Stimulated activated CD8-positive, alpha-beta memory T cell treated with anti-CD3 and anti-CD28 coated beads, Interleukin-2, amount 100 ng/mL, for 48 hours (primary cell): ENCODE data around the gene SMIM32.

Source experiments
- DNase-seq, 2 donors: peaks; one replicate each; pipeline ENCODE4 v3.0.0-alpha.2; 2020; ENCODE audit warnings: low read depth in 2 of 2

The SMIM32 gene

GRCh38 chr5:136186796-136187195 lies 6.2 kb downstream of the SMIM32 start:
- DNase-seq: no peak

- DNase-seq: no peak
These were observed 6.8 kb downstream of the SMIM32 start for GRCh38 chr5:136185974-136186665.

- DNase-seq: no peak
These were observed 10.3 kb downstream of the SMIM32 start for GRCh38 chr5:136182618-136183017.

- DNase-seq: no peak
These were observed 18.8 kb downstream of the SMIM32 start for GRCh38 chr5:136174021-136174659.

GRCh38 chr5:136169218-136169617 lies 23.7 kb downstream of the SMIM32 start:
- no peak for DNase-seq

GRCh38 chr5:136166909-136167308 lies 26.1 kb downstream of the SMIM32 start:
- no peak for DNase-seq

GRCh38 chr5:136164226-136164625 lies 28.7 kb downstream of the SMIM32 start:
- DNase-seq: no peak

GRCh38 chr5:136162008-136162407 lies 31.0 kb downstream of the SMIM32 start:
- no peak for DNase-seq

GRCh38 chr5:136159457-136159856 lies 33.5 kb downstream of the SMIM32 start:
- DNase-seq: no peak

GRCh38 chr5:136157514-136157913 lies 35.4 kb downstream of the SMIM32 start:
- DNase-seq: no peak

GRCh38 chr5:136155761-136156160 lies 37.2 kb downstream of the SMIM32 start:
- DNase-seq: no peak

- DNase-seq: no peak
These were observed 37.9 kb downstream of the SMIM32 start for GRCh38 chr5:136155078-136155477.

GRCh38 chr5:136153581-136154236 lies 39.3 kb downstream of the SMIM32 start:
- DNase-seq: no peak

GRCh38 chr5:136149891-136150290 lies 43.1 kb downstream of the SMIM32 start:
- no peak for DNase-seq

- no peak for DNase-seq
These were observed 45.3 kb downstream of the SMIM32 start for GRCh38 chr5:136147632-136148031.

- no peak for DNase-seq
These were observed 46.8 kb downstream of the SMIM32 start for GRCh38 chr5:136146201-136146600.

- DNase-seq: no peak
These were observed 47.9 kb downstream of the SMIM32 start for GRCh38 chr5:136145030-136145429.

GRCh38 chr5:136143763-136144162 lies 49.2 kb downstream of the SMIM32 start:
- no peak for DNase-seq

GRCh38 chr5:136143312-136143711 lies 49.6 kb downstream of the SMIM32 start:
- DNase-seq: no peak

- DNase-seq: no peak
These were observed 51.4 kb downstream of the SMIM32 start for GRCh38 chr5:136141561-136141960.
